ENCODE measurements around the gene TRIM17. TPM values are rescaled to one million over a fixed set of nuclear protein-coding genes. Genes with fewer than 3 reads are reported as not detected.

Gene TRIM17
- total RNA-seq, 1 experiment from 2014 or later = not detected

GRCh38 chr1:228463009-228463558 is 46.4 kb upstream of the TRIM17 start:
- no peak overlapping the region for H3K9ac ChIP-seq (ENCODE audit: low read length)
- H3K9me2 ChIP-seq (replicated peaks; ENCODE audit: low read length) = no peaks in the 10 kb centered on the region
- H3K4me2 ChIP-seq (ENCODE audit: low read length) = peak overlapping the region; percentile 80
- H3K27me3 ChIP-seq (ENCODE audit: low read length) = peaks cover 13% of the 10 kb centered on the region; the same call in 1 of the 2 replicates
- TF ChIP-seq EZH2phosphoT487 (IDR thresholded peaks at IDR 0.05; ENCODE audit: borderline replicate concordance, low read length) (no peak), CTCF (conservative IDR thresholded peaks at IDR 0.05; ENCODE audit: low read depth, low read length) (no peak), EZH2 (IDR thresholded peaks at IDR 0.05; ENCODE audit: low read length, unreplicated experiment) (no peak)
- ChIA-PET CTCF (no interaction called here), POLR2A (ENCODE audit: unreplicated experiment) (no interaction called here)
- no peaks in the 10 kb centered on the region for H4K20me1 ChIP-seq (ENCODE audit: low read length)
- H3K36me3 ChIP-seq (ENCODE audit: low read depth, low read length) = no peaks in the 10 kb centered on the region
- H3K4me3 ChIP-seq (ENCODE audit: low read length) = peak overlapping the region; percentile 61; the same call in 1 of the 2 replicates
- H3F3A ChIP-seq (ENCODE audit: low read length, unreplicated experiment) = no peaks in the 10 kb centered on the region
- BruUV-seq (replicated peaks) = no TSS peak
- ATAC-seq (no peak), DNase-seq (no peak)
- H3K27ac ChIP-seq (ENCODE audit: low read length) = no peak overlapping the region
- peak overlapping the region; percentile 70 for H2AFZ ChIP-seq (ENCODE audit: low read length)
- H3K79me2 ChIP-seq (ENCODE audit: low read length) = no peaks in the 10 kb centered on the region
- intact Hi-C loops (cut with micrococcal nuclease) = no loop called here
- no peaks in the 10 kb centered on the region for H3K9me3 ChIP-seq (ENCODE audit: low read length)
- H3K4me1 ChIP-seq (ENCODE audit: insufficient read depth, low read length) = peaks cover 5% of the 10 kb centered on the region; the same call in 1 of the 2 replicates

- H3K9ac ChIP-seq (ENCODE audit: low read length) = no peak overlapping the region
- no peaks in the 10 kb centered on the region for H3K79me2 ChIP-seq (ENCODE audit: low read length)
- no peaks in the 10 kb centered on the region for H3K36me3 ChIP-seq (ENCODE audit: low read depth, low read length)
- peaks cover 5% of the 10 kb centered on the region; the same call in 1 of the 2 replicates for H3K4me1 ChIP-seq (ENCODE audit: insufficient read depth, low read length)
- H3K9me3 ChIP-seq (ENCODE audit: low read length) = no peaks in the 10 kb centered on the region
- ATAC-seq (no peak), DNase-seq (no peak)
- H3K9me2 ChIP-seq (replicated peaks; ENCODE audit: low read length) = no peaks in the 10 kb centered on the region
- H3F3A ChIP-seq (ENCODE audit: low read length, unreplicated experiment) = no peaks in the 10 kb centered on the region
- ChIA-PET POLR2A (ENCODE audit: unreplicated experiment) (no interaction called here), CTCF (no interaction called here)
- H3K4me2 ChIP-seq (ENCODE audit: low read length) = no peak overlapping the region
- intact Hi-C loops (cut with micrococcal nuclease) = no loop called here
- TF ChIP-seq EZH2phosphoT487 (IDR thresholded peaks at IDR 0.05; ENCODE audit: borderline replicate concordance, low read length) (no peak), EZH2 (IDR thresholded peaks at IDR 0.05; ENCODE audit: low read length, unreplicated experiment) (no peak), CTCF (conservative IDR thresholded peaks at IDR 0.05; ENCODE audit: low read depth, low read length) (no peak)
- no peak overlapping the region for H2AFZ ChIP-seq (ENCODE audit: low read length)
- no TSS peak for BruUV-seq (replicated peaks)
- H3K4me3 ChIP-seq (ENCODE audit: low read length) = no peak overlapping the region
- H4K20me1 ChIP-seq (ENCODE audit: low read length) = no peaks in the 10 kb centered on the region
- no peak overlapping the region for H3K27ac ChIP-seq (ENCODE audit: low read length)
- peaks cover 8% of the 10 kb centered on the region; the same call in 1 of the 2 replicates for H3K27me3 ChIP-seq (ENCODE audit: low read length)
Observed at GRCh38 chr1:228462560-228462959, 45.9 kb upstream of the TRIM17 start.

- Histone ChIP-seq H3K9me2 (replicated peaks; ENCODE audit: low read length) (no peaks in the 10 kb centered on the region), H3K4me3 (ENCODE audit: low read length) (no peak overlapping the region), H3K9ac (ENCODE audit: low read length) (no peak overlapping the region), H3K4me1 (ENCODE audit: insufficient read depth, low read length) (peaks cover 9% of the 10 kb centered on the region; the same call in 1 of the 2 replicates), H3K4me2 (ENCODE audit: low read length) (no peak overlapping the region), H3K27me3 (ENCODE audit: low read length) (no peaks in the 10 kb centered on the region), H4K20me1 (ENCODE audit: low read length) (peaks cover 11% of the 10 kb centered on the region), H3K36me3 (ENCODE audit: low read depth, low read length) (no peaks in the 10 kb centered on the region), H3K79me2 (ENCODE audit: low read length) (peaks cover 15% of the 10 kb centered on the region), H3F3A (ENCODE audit: low read length, unreplicated experiment) (no peaks in the 10 kb centered on the region), H3K27ac (ENCODE audit: low read length) (no peak overlapping the region), H2AFZ (ENCODE audit: low read length) (no peak overlapping the region), H3K9me3 (ENCODE audit: low read length) (no peaks in the 10 kb centered on the region)
- no TSS peak for BruUV-seq (replicated peaks)
- TF ChIP-seq EZH2phosphoT487 (IDR thresholded peaks at IDR 0.05; ENCODE audit: borderline replicate concordance, low read length) (no peak), EZH2 (IDR thresholded peaks at IDR 0.05; ENCODE audit: low read length, unreplicated experiment) (no peak), CTCF (conservative IDR thresholded peaks at IDR 0.05; ENCODE audit: low read depth, low read length) (no peak)
- CTCF ChIA-PET = no interaction called here
- POLR2A ChIA-PET (ENCODE audit: unreplicated experiment) = no interaction called here
- intact Hi-C loops (cut with micrococcal nuclease) = no loop called here
- ATAC-seq = no peak
- DNase-seq = no peak
Observed at GRCh38 chr1:228460821-228461220, 44.2 kb upstream of the TRIM17 start.

Data from PC-3 (cell line).